ENCODE data around the gene ATF6. TPM values are rescaled to one million over a fixed set of nuclear protein-coding genes. Genes with fewer than 3 reads are reported as not detected.

ATF6 gene
- total and polyA plus RNA-seq, 2 of the 4 experiments (the other 2 are of a cell fraction): 12.2 to 17.6 TPM

DNA sequence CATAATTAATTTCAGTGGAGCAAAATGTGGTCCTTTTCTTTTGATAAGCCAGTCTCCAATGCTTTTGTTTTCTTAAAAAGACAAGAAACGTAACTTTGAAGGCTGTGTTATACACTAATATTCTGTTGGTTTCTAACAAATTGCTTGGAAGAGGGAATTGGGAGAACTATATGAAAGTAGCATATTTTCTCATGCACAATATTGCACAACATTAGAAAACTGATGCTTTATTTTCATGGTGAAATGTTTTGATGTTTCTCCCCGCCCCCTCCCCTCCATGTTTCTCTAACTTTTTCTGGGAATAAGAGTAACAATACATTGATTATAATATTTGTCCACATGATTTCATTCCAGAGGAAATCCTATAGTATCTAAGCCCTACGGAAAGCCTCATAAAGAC lies 142.1 kb downstream of the ATF6 start:
- Histone ChIP-seq H2BK120ac (ENCODE audit: low read depth, low read length) (no peak overlapping the region), H3K4me1 (ENCODE audit: control insufficient read depth, insufficient read depth, low read length) (peaks cover 3% of the 10 kb centered on the region), H3K9me1 (ENCODE audit: insufficient read depth, low read length) (no peaks in the 10 kb centered on the region), H4K8ac (ENCODE audit: low read depth in 2 of 2, low read length in 2 of 2) (no peak overlapping the region), H3K4me2 (ENCODE audit: low read depth, low read length) (no peak overlapping the region), H3K4ac (ENCODE audit: low read depth, low read length) (no peak overlapping the region), H3K27ac (ENCODE audit: insufficient read depth, low read length) (no peak overlapping the region), H4K91ac (ENCODE audit: insufficient read depth, low read depth, low read length) (no peak overlapping the region), H3K36me3 (ENCODE audit: control insufficient read depth, insufficient read depth, low read length) (no peaks in the 10 kb centered on the region), H3K23ac (ENCODE audit: low read depth, low read length) (no peak overlapping the region), H3K79me1 (ENCODE audit: low read depth in 1 of 2, low read length in 2 of 2) (no peaks in the 10 kb centered on the region; a peak in 1 of 4 replicates), H2AK9ac (replicated peaks; ENCODE audit: low read depth, low read length, poor library complexity) (no peak overlapping the region), H3K56ac (ENCODE audit: extremely low read depth, insufficient read depth, low read length) (no peak overlapping the region), H2BK5ac (ENCODE audit: low read depth, low read length, poor library complexity, severe bottlenecking) (no peak overlapping the region), H3K27me3 (ENCODE audit: control insufficient read depth, insufficient read depth, low read length) (no peaks in the 10 kb centered on the region), H2BK15ac (ENCODE audit: low read depth, low read length) (no peak overlapping the region), H3K14ac (replicated peaks; ENCODE audit: low read depth, low read length) (no peak overlapping the region), H4K5ac (ENCODE audit: low read depth, low read length) (no peak overlapping the region), H3K4me3 (ENCODE audit: insufficient read depth, low read depth, low read length) (no peak overlapping the region), H2AFZ (replicated peaks; ENCODE audit: low read length, poor library complexity) (no peak overlapping the region), H2AK5ac (ENCODE audit: low read depth, low read length) (no peak overlapping the region), H3K18ac (ENCODE audit: low read depth, low read length) (no peak overlapping the region), H3K9ac (ENCODE audit: low read depth, low read length) (no peak overlapping the region), H3K9me3 (ENCODE audit: control insufficient read depth, insufficient read depth, low read length) (peaks cover 2% of the 10 kb centered on the region; the same call in 1 of the 2 replicates), H2BK20ac (ENCODE audit: low read depth, low read length) (no peak overlapping the region), H4K20me1 (ENCODE audit: insufficient read depth, low read length) (no peaks in the 10 kb centered on the region)
- TF ChIP-seq RFX5 (IDR thresholded peaks at IDR 0.05; ENCODE audit: low read depth, low read length) (no peak), CEBPB (IDR thresholded peaks at IDR 0.05; ENCODE audit: low read depth, low read length) (peak; percentile 76), RCOR1 (IDR thresholded peaks at IDR 0.05; ENCODE audit: insufficient replicate concordance, low read length) (no peak), RAD21 (IDR thresholded peaks at IDR 0.05; ENCODE audit: low read length) (no peak), NFE2L2 (IDR thresholded peaks at IDR 0.05; ENCODE audit: low read depth, low read length) (no peak), POLR2A (IDR thresholded peaks at IDR 0.05; ENCODE audit: low read depth, low read length) (no peak)
- intact Hi-C loops (cut with micrococcal nuclease): no loop called here
- dilution Hi-C loops (cut with HindIII; ENCODE audit: low sequenced_read_pairs, unreplicated experiment): no loop called here
- WGBS, 2 experiments (ENCODE audit: extremely low coverage in 2 of 2, insufficient read length in 1 of 2): no CpG with 5 or more reads among the region's 3 CpGs
- POLR2A ChIA-PET (ENCODE audit: unreplicated experiment): no interaction called here
- CTCF ChIA-PET: no interaction called here
- DNase-seq: no peak
- in situ Hi-C loops (cut with MboI; ENCODE audit: low sequenced_read_pairs): no loop called here
- no peak for ATAC-seq (ENCODE audit: low read depth)
- no TSS peak for BruUV-seq (replicated peaks)
